ENCODE measurements around the gene LRP1-AS.
A peak's percentile ranks its signal among the peaks of the same experiment; 100 is the strongest.
"Not testable (repeated sequence)": the region's sequence is repeated elsewhere in the genome, so short reads cannot be mapped to it uniquely, and the experiment has no call there.

Gene LRP1-AS

DNA sequence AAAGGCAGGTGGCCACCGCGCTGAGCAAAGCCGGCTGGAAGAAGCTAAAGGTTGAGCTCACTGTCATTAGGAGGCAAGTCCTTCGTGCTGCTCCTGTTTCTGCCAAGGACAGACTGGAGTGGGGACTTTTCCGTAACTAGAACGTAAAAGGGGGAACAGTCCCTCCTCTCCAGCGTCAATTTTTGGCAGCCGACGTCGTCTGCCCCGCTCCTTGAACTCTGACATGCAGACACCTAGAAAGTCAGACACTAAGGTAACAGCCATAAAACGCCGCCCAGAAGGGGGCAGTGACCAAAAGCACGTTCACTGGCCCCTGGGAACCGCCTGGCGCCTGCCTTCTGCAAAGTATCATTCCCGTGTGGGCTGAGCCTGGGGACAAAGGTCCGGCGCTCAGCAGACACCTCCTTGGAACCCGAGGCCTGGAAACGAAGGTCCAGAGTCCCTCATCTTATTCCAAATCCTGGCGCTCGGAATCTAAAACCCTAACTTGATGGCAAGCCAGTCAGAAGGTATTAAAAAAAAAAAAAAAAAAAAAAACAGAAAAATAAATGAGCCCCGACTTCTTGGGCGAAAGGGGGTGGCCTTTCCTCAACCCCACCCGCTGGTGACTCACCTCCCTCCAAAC is 20.2 kb downstream of the LRP1-AS start:
- TF ChIP-seq, protein P1, sequence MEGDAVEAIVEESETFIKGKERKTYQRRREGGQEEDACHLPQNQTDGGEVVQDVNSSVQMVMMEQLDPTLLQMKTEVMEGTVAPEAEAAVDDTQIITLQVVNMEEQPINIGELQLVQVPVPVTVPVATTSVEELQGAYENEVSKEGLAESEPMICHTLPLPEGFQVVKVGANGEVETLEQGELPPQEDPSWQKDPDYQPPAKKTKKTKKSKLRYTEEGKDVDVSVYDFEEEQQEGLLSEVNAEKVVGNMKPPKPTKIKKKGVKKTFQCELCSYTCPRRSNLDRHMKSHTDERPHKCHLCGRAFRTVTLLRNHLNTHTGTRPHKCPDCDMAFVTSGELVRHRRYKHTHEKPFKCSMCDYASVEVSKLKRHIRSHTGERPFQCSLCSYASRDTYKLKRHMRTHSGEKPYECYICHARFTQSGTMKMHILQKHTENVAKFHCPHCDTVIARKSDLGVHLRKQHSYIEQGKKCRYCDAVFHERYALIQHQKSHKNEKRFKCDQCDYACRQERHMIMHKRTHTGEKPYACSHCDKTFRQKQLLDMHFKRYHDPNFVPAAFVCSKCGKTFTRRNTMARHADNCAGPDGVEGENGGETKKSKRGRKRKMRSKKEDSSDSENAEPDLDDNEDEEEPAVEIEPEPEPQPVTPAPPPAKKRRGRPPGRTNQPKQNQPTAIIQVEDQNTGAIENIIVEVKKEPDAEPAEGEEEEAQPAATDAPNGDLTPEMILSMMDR (conservative IDR thresholded peaks at IDR 0.05; ENCODE audit: low read depth) = no peak
- peak; percentile 52 for DNase-seq (ENCODE audit: low spot score)
- CTCF ChIA-PET = interaction anchor here (0.8 to 7.2 kb wide), 4 partner anchors 15 to 87 kb away, joined by 4 to 89 read pairs (median 4); no protein-coding TSS in a partner anchor
- peak overlapping the region; percentile 100 for H3K27ac ChIP-seq
- POLR2A ChIA-PET (ENCODE audit: low non-redundant PET) = interaction anchor here (0.6 to 1.4 kb wide), 5 partner anchors 10 to 49 kb away, joined by 3 to 11 read pairs (median 3); partner anchors contain the start of gene STAT6

DNA sequence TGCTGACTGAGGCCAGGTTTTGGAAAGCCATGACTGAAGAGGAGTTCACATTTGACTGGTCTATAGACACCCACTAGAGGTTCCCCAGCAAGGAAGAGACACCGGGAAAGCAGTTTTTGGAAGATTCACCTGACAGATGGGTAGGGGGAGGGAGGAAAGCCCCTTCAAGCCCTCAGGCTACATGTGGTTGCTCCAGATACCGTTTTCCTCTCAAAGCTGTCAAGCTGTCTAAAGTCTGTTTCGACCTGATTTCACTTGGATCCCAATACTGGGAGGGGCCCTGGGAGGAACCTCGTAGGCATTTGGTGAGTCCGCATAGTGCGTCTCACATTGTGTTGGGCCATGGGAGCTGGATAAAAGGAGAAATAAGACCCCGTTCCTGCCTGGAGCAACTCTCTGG is 20.9 kb downstream of the LRP1-AS start:
- ChIA-PET CTCF (interaction anchor here (1.0 to 7.2 kb wide), 3 partner anchors 14 to 56 kb away, joined by 4 to 89 read pairs (median 5); no protein-coding TSS in a partner anchor), POLR2A (ENCODE audit: low non-redundant PET) (interaction anchor here (0.6 to 0.7 kb wide), 2 partner anchors 10 to 50 kb away, joined by 3 read pairs; no protein-coding TSS in a partner anchor)
- TF ChIP-seq, protein P1 (conservative IDR thresholded peaks at IDR 0.05; ENCODE audit: low read depth) = no peak

DNA sequence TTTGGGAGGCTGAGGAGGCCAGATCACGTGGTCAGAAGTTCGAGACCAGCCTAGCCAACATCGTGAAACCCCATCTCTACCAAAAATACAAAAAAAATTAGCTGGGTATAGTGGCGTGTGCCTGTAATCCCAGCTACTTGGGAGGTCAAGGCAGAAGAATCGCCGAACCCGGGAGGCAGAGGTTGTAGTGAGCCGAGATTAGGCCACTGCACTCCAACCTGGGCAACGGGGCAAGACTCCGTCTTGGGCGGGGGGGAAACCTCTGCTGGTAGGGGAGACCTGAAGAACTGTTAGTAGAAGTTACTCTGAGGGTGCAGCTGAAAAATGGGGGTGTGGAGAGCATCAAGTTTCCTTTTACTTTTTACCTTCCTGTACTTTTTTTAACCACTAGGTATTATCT is 21.4 kb downstream of the LRP1-AS start:
- TF ChIP-seq, protein P1 (conservative IDR thresholded peaks at IDR 0.05; ENCODE audit: low read depth) = no peak
- H3K27ac ChIP-seq = peak overlapping the region; percentile 100
- no peak for DNase-seq (ENCODE audit: low spot score)
- ChIA-PET POLR2A (ENCODE audit: low non-redundant PET) (interaction anchor here (0.6 kb wide), 1 partner anchor 33 kb away, joined by 3 read pairs; no protein-coding TSS in a partner anchor), CTCF (interaction anchor here (0.6 to 7.2 kb wide), 5 partner anchors 14 to 91 kb away, joined by 4 to 89 read pairs (median 6); partner anchors contain the start of gene NXPH4)

More for the DNA sequence above, 20.9 kb downstream of the LRP1-AS start:
- DNase-seq (ENCODE audit: low spot score) = no peak
- peak overlapping the region; percentile 100 for H3K27ac ChIP-seq

DNA sequence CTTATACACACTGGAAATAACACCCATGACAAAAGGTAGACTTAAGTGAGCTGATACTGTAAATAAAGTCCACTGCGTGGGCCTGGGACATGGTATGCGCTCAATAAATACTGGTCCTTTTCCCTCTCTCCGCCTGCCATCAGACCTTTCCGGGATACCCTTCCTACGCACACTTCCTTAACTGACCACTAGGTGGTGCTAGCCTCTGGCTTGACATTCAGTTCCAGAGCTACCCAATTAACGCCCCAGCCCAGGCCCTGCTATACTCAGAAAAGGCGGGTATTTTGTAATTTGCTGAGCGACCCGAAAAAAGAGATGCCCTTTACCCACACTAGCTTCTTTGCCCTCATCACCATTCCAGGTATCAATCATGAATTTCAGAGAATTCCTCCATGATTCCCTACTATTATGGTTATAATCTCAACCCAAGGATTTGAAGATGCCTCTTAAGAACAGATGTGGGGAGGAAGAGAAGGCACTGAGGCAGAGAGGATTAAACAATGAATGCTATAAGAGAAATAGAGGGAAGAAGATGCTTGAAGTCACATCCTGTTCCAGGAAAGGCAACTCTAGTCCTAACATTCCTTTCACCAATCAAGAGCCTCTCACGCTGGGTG is 23.1 kb downstream of the LRP1-AS start:
- CTCF ChIA-PET = interaction anchor here (0.5 to 7.2 kb wide), 14 partner anchors 12 to 521 kb away, joined by 3 to 89 read pairs (median 4); partner anchors contain the start of gene NXPH4
- no peak overlapping the region for H3K27ac ChIP-seq
- TF ChIP-seq, protein P1 (conservative IDR thresholded peaks at IDR 0.05; ENCODE audit: low read depth) = peak; percentile 95
- POLR2A ChIA-PET (ENCODE audit: low non-redundant PET) = interaction anchor here (0.6 kb wide), 1 partner anchor 60 kb away, joined by 3 read pairs; no protein-coding TSS in a partner anchor
- DNase-seq (ENCODE audit: low spot score) = peak; percentile 67

DNA sequence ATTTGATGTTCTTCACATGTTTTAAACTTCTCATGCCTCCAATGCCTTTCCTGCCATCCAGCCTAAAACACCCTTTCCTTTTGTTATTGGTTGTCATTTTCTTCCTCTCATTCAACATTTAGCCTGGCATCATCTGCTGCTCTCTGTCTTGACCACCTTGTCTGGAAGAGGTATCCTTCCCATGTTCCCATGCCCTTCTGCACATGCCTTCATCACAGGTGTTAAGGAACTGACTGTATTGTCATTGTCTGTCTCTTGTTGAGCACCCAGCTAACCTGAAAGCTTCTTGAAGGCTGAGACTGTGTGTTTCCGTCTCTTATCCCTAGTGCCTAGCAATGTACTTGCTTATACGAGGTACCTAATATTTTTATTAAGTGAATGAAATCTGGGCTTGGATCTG is 23.6 kb downstream of the LRP1-AS start:
- no peak for DNase-seq (ENCODE audit: low spot score)
- TF ChIP-seq, protein P1 (conservative IDR thresholded peaks at IDR 0.05; ENCODE audit: low read depth) = no peak
- CTCF ChIA-PET = interaction anchor here (0.6 to 7.2 kb wide), 13 partner anchors 10 to 117 kb away, joined by 3 to 89 read pairs (median 5); partner anchors contain the start of gene NXPH4
- POLR2A ChIA-PET (ENCODE audit: low non-redundant PET) = no interaction called here
- no peak overlapping the region for H3K27ac ChIP-seq

DNA sequence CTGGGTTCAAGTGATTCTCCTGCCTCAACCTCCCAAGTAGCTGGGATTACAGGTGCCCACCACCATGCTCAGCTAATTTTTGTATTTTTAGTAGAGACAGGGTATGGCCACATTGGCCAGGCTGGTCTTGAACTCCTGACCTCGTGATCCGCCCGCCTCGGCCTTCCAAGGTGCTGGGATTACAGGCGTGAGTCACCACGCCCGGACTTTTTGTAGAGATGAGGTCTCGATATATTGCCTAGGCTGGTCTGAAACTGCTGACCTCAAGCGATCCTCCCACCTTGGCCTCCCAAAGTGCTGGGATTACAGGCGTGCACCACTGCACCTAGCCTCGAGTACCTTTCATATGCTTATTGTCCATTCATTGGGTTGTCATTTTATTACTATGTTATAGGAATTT is 26.7 kb downstream of the LRP1-AS start:
- POLR2A ChIA-PET (ENCODE audit: low non-redundant PET); H3K27ac ChIP-seq; DNase-seq (ENCODE audit: low spot score): not testable (repeated sequence)
- CTCF ChIA-PET = interaction anchor here (0.5 to 1.4 kb wide), 4 partner anchors 8 to 119 kb away, joined by 3 to 9 read pairs (median 4); no protein-coding TSS in a partner anchor
